ENCODE results near the gene NRG3.

- TF ChIP-seq CTCF (tag by site-specific recombination; IDR thresholded peaks at IDR 0.05) (no peak), ZNF529 (tag by site-specific recombination; IDR thresholded peaks at IDR 0.05; ENCODE audit: insufficient replicate concordance) (no peak), AEBP2 (tag by site-specific recombination; IDR thresholded peaks at IDR 0.05; ENCODE audit: borderline replicate concordance) (no peak), YY1 (tag by site-specific recombination; IDR thresholded peaks at IDR 0.05) (no peak), PATZ1 (tag by site-specific recombination; IDR thresholded peaks at IDR 0.05) (no peak), KLF16 (tag by site-specific recombination; IDR thresholded peaks at IDR 0.05) (no peak), ZBTB48 (tag by site-specific recombination; IDR thresholded peaks at IDR 0.05) (no peak), SP7 (tag by site-specific recombination; IDR thresholded peaks at IDR 0.05) (no peak), ZSCAN16 (tag by site-specific recombination; IDR thresholded peaks at IDR 0.05) (no peak), ZFP3 (tag by site-specific recombination; IDR thresholded peaks at IDR 0.05; ENCODE audit: low read depth) (no peak), REST (tag by site-specific recombination; IDR thresholded peaks at IDR 0.05) (no peak), PBX3 (CRISPR knock-in tag; IDR thresholded peaks at IDR 0.05) (no peak)
Measured at GRCh38 chr10:82890573-82890972, 1015.6 kb downstream of the NRG3 start.

All from HEK293 (cell line).